ENCODE measurements around the gene EEFSEC. TPM values are rescaled to one million over a fixed set of nuclear protein-coding genes. Genes with fewer than 3 reads are reported as not detected.

Gene EEFSEC
- total and polyA plus RNA-seq, 2 experiments from 2014 or later: 10.1 to 16.2 TPM

DNA sequence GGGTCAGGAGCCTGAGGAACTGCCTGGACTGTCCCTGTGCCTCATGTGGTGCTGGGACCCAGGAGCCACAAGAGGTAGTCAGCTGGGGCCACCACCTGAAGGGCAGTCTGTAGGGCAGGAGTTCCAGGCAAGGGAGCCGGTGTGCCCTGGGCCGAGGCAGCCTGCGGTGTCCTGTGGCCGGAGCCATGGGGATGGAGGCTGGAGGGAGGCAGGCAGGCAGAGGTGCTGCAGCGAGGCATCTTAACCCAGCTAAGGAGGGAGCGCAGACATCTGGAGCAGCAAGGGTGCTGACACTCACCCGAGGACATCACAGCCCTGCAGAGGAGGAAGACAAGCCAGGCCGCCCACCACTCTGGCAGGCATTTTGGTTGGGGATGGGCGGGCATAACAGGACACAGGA lies 235.7 kb downstream of the EEFSEC start:
- Mint-ChIP-seq H3K4me3 (no peak overlapping the region), H3K27me3 (ENCODE audit: insufficient read depth, low read depth, poor library complexity) (no peaks in the 10 kb centered on the region), H3K4me1 (peaks cover 4% of the 10 kb centered on the region; the same call in 1 of the 3 replicates), H3K27ac (no peak overlapping the region), H3K9me3 (no peaks in the 10 kb centered on the region), H3K36me3 (ENCODE audit: low read depth) (no peaks in the 10 kb centered on the region)
- Histone ChIP-seq H3K27me3 (ENCODE audit: insufficient read depth) (no peaks in the 10 kb centered on the region), H3K36me3 (ENCODE audit: insufficient read depth) (no peaks in the 10 kb centered on the region), H3K4me1 (ENCODE audit: insufficient read depth) (no peaks in the 10 kb centered on the region), H3F3A (replicated peaks; ENCODE audit: low read depth) (no peaks in the 10 kb centered on the region), H4K20me1 (replicated peaks; ENCODE audit: insufficient read depth) (no peaks in the 10 kb centered on the region), H3K4me2 (no peak overlapping the region), H3K9me2 (ENCODE audit: insufficient read depth) (no peaks in the 10 kb centered on the region), H3K27ac (ENCODE audit: low read depth) (no peak overlapping the region), H3K4me3 (no peak overlapping the region), H2AFZ (no peak overlapping the region), H3K79me2 (replicated peaks; ENCODE audit: insufficient read depth) (no peaks in the 10 kb centered on the region)
- DNase-seq (ENCODE audit: low spot score): no peak
- no peak for ATAC-seq
- no peak for TF ChIP-seq EZH2 (IDR thresholded peaks at IDR 0.05; ENCODE audit: low read depth, unreplicated experiment)

DNA sequence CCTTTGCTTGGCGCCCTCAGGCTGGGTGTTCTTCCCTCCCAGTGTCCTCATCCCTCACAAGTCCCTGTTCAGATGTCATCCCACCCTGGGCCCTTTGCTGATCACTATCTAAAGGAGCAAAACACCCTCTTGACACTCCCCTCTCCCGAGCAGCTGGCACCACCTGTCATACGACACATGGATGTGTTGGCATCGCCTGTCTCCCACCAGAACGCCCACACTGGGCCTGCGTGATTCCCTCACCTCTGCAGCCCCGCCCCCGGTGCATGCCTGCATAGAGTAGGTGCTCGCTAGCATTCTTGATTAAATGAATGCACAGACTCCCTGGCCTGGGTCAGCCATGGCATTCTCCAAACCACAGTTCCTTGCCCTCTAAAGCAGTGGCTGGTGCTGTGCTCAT lies 237.6 kb downstream of the EEFSEC start:
- H3K36me3 Mint-ChIP-seq (ENCODE audit: low read depth): no peaks in the 10 kb centered on the region
- H2AFZ ChIP-seq: no peak overlapping the region
- peak; percentile 25 for ATAC-seq
- no peak overlapping the region for H3K4me2 ChIP-seq
- H3K27ac Mint-ChIP-seq: no peak overlapping the region; the same call in 1 of the 2 replicates
- no peaks in the 10 kb centered on the region for H4K20me1 ChIP-seq (replicated peaks; ENCODE audit: insufficient read depth)
- no peak overlapping the region for H3K4me3 Mint-ChIP-seq
- H3K4me1 Mint-ChIP-seq: peaks cover 7% of the 10 kb centered on the region; the same call in 2 of the 3 replicates
- no peak overlapping the region for H3K27ac ChIP-seq (ENCODE audit: low read depth)
- no peaks in the 10 kb centered on the region for H3K79me2 ChIP-seq (replicated peaks; ENCODE audit: insufficient read depth)
- H3K4me1 ChIP-seq (ENCODE audit: insufficient read depth): no peaks in the 10 kb centered on the region
- H3K9me3 Mint-ChIP-seq: no peaks in the 10 kb centered on the region; the same call in 2 of the 3 replicates
- no peak overlapping the region for H3K4me3 ChIP-seq
- H3K9me2 ChIP-seq (ENCODE audit: insufficient read depth): no peaks in the 10 kb centered on the region
- H3K27me3 Mint-ChIP-seq (ENCODE audit: insufficient read depth, low read depth, poor library complexity): no peaks in the 10 kb centered on the region
- no peaks in the 10 kb centered on the region for H3F3A ChIP-seq (replicated peaks; ENCODE audit: low read depth)
- H3K36me3 ChIP-seq (ENCODE audit: insufficient read depth): no peaks in the 10 kb centered on the region
- H3K27me3 ChIP-seq (ENCODE audit: insufficient read depth): no peaks in the 10 kb centered on the region
- DNase-seq (ENCODE audit: low spot score): no peak
- TF ChIP-seq ZNF331 (CRISPR knock-in tag; IDR thresholded peaks at IDR 0.05; ENCODE audit: low read depth) (no peak), NANOG (IDR thresholded peaks at IDR 0.05; ENCODE audit: borderline replicate concordance) (no peak), POLR2AphosphoS5 (IDR thresholded peaks at IDR 0.05; ENCODE audit: low read depth) (no peak), JUNB (IDR thresholded peaks at IDR 0.05; ENCODE audit: unreplicated experiment) (no peak), REST (IDR thresholded peaks at IDR 0.05; ENCODE audit: unreplicated experiment) (no peak), EZH2phosphoT487 (IDR thresholded peaks at IDR 0.05; ENCODE audit: unreplicated experiment) (no peak), ZNF114 (CRISPR knock-in tag; IDR thresholded peaks at IDR 0.05) (no peak), CTCF (conservative IDR thresholded peaks at IDR 0.05; ENCODE audit: low read depth in 2 of 2) (no peak)
- TF ChIP-seq, protein P1, sequence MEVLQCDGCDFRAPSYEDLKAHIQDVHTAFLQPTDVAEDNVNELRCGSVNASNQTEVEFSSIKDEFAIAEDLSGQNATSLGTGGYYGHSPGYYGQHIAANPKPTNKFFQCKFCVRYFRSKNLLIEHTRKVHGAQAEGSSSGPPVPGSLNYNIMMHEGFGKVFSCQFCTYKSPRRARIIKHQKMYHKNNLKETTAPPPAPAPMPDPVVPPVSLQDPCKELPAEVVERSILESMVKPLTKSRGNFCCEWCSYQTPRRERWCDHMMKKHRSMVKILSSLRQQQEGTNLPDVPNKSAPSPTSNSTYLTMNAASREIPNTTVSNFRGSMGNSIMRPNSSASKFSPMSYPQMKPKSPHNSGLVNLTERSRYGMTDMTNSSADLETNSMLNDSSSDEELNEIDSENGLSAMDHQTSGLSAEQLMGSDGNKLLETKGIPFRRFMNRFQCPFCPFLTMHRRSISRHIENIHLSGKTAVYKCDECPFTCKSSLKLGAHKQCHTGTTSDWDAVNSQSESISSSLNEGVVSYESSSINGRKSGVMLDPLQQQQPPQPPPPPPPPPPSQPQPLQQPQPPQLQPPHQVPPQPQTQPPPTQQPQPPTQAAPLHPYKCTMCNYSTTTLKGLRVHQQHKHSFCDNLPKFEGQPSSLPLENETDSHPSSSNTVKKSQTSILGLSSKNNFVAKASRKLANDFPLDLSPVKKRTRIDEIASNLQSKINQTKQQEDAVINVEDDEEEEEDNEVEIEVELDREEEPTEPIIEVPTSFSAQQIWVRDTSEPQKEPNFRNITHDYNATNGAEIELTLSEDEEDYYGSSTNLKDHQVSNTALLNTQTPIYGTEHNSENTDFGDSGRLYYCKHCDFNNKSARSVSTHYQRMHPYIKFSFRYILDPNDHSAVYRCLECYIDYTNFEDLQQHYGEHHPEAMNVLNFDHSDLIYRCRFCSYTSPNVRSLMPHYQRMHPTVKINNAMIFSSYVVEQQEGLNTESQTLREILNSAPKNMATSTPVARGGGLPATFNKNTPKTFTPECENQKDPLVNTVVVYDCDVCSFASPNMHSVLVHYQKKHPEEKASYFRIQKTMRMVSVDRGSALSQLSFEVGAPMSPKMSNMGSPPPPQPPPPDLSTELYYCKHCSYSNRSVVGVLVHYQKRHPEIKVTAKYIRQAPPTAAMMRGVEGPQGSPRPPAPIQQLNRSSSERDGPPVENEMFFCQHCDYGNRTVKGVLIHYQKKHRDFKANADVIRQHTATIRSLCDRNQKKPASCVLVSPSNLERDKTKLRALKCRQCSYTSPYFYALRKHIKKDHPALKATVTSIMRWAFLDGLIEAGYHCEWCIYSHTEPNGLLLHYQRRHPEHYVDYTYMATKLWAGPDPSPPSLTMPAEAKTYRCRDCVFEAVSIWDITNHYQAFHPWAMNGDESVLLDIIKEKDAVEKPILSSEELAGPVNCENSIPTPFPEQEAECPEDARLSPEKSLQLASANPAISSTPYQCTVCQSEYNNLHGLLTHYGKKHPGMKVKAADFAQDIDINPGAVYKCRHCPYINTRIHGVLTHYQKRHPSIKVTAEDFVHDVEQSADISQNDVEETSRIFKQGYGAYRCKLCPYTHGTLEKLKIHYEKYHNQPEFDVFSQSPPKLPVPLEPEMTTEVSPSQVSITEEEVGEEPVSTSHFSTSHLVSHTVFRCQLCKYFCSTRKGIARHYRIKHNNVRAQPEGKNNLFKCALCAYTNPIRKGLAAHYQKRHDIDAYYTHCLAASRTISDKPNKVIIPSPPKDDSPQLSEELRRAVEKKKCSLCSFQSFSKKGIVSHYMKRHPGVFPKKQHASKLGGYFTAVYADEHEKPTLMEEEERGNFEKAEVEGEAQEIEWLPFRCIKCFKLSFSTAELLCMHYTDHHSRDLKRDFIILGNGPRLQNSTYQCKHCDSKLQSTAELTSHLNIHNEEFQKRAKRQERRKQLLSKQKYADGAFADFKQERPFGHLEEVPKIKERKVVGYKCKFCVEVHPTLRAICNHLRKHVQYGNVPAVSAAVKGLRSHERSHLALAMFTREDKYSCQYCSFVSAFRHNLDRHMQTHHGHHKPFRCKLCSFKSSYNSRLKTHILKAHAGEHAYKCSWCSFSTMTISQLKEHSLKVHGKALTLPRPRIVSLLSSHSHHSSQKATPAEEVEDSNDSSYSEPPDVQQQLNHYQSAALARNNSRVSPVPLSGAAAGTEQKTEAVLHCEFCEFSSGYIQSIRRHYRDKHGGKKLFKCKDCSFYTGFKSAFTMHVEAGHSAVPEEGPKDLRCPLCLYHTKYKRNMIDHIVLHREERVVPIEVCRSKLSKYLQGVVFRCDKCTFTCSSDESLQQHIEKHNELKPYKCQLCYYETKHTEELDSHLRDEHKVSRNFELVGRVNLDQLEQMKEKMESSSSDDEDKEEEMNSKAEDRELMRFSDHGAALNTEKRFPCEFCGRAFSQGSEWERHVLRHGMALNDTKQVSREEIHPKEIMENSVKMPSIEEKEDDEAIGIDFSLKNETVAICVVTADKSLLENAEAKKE (CRISPR knock-in tag; IDR thresholded peaks at IDR 0.05): no peak
